Measurements from ENCODE around the gene PSMA5. TPM values are rescaled to one million over a fixed set of nuclear protein-coding genes. Genes with fewer than 3 reads are reported as not detected.
"Not testable (repeated sequence)": the region's sequence is repeated elsewhere in the genome, so short reads cannot be mapped to it uniquely, and the experiment has no call there.

PSMA5 gene
- polyA plus RNA-seq (ENCODE audit: insufficient read length in 3 of 3) = 100 to 1,000 TPM; 135 to 147 (median 136) TPM

GRCh38 chr1:109426281-109427170 lies at the start of gene PSMA5:
Gene PSMA5 (minus strand): TSS chr1:109426448. CDS start chr1:109426330, 118 bp downstream.
- peak; percentile 90 to 95 (median 91) for DNase-seq (ENCODE audit: low read depth in 3 of 3, low spot score in 2 of 3)

GRCh38 chr1:109475261-109475660 lies 49.0 kb upstream of the PSMA5 start:
- no peak for DNase-seq (ENCODE audit: low read depth in 3 of 3, low spot score in 2 of 3)

- no peak for DNase-seq (ENCODE audit: low read depth in 3 of 3, low spot score in 2 of 3)
These were observed 48.4 kb upstream of the PSMA5 start for GRCh38 chr1:109474697-109475096.

GRCh38 chr1:109473284-109474057 lies 47.2 kb upstream of the PSMA5 start:
- not testable (repeated sequence) for DNase-seq (ENCODE audit: low read depth in 3 of 3, low spot score in 2 of 3)

- DNase-seq (ENCODE audit: low read depth in 3 of 3, low spot score in 2 of 3) = no peak
These were observed 46.5 kb upstream of the PSMA5 start for GRCh38 chr1:109472779-109473178.

- no peak for DNase-seq (ENCODE audit: low read depth in 3 of 3, low spot score in 2 of 3)
These were observed 44.0 kb upstream of the PSMA5 start for GRCh38 chr1:109470245-109470644.

- DNase-seq (ENCODE audit: low read depth in 3 of 3, low spot score in 2 of 3) = no peak
These were observed 42.7 kb upstream of the PSMA5 start for GRCh38 chr1:109468903-109469302.

GRCh38 chr1:109468061-109468460 lies 41.8 kb upstream of the PSMA5 start:
- no peak for DNase-seq (ENCODE audit: low read depth in 3 of 3, low spot score in 2 of 3)

GRCh38 chr1:109467301-109467777 lies 41.1 kb upstream of the PSMA5 start:
- no peak for DNase-seq (ENCODE audit: low read depth in 3 of 3, low spot score in 2 of 3)

- no peak for DNase-seq (ENCODE audit: low read depth in 3 of 3, low spot score in 2 of 3)
These were observed 40.4 kb upstream of the PSMA5 start, which contains the start of gene SYPL2 for GRCh38 chr1:109466452-109467300. Gene SYPL2 (plus strand): TSS chr1:109466546. CDS start chr1:109466844, 298 bp downstream.

GRCh38 chr1:109466125-109466451 lies 39.8 kb upstream of the PSMA5 start:
- DNase-seq (ENCODE audit: low read depth in 3 of 3, low spot score in 2 of 3) = no peak

GRCh38 chr1:109457819-109458218 lies 31.6 kb upstream of the PSMA5 start:
- no peak for DNase-seq (ENCODE audit: low read depth in 3 of 3, low spot score in 2 of 3)

GRCh38 chr1:109454497-109455133 lies 28.4 kb upstream of the PSMA5 start:
- no peak for DNase-seq (ENCODE audit: low read depth in 3 of 3, low spot score in 2 of 3)

GRCh38 chr1:109447524-109447923 lies 21.3 kb upstream of the PSMA5 start:
- DNase-seq (ENCODE audit: low read depth in 3 of 3, low spot score in 2 of 3) = no peak

- DNase-seq (ENCODE audit: low read depth in 3 of 3, low spot score in 2 of 3) = not testable (repeated sequence)
These were observed 19.9 kb upstream of the PSMA5 start for GRCh38 chr1:109445949-109446695.

GRCh38 chr1:109444346-109444745 lies 18.1 kb upstream of the PSMA5 start:
- no peak for DNase-seq (ENCODE audit: low read depth in 3 of 3, low spot score in 2 of 3)

GRCh38 chr1:109443476-109443875 lies 17.2 kb upstream of the PSMA5 start:
- DNase-seq (ENCODE audit: low read depth in 3 of 3, low spot score in 2 of 3) = no peak

GRCh38 chr1:109441069-109441468 lies 14.8 kb upstream of the PSMA5 start:
- DNase-seq (ENCODE audit: low read depth in 3 of 3, low spot score in 2 of 3) = no peak

- DNase-seq (ENCODE audit: low read depth in 3 of 3, low spot score in 2 of 3) = no peak
These were observed 12.6 kb upstream of the PSMA5 start for GRCh38 chr1:109438798-109439297.
